C4-2B (cell line): ENCODE results near the gene SHBG.
"Not testable (repeated sequence)": the region's sequence is repeated elsewhere in the genome, so short reads cannot be mapped to it uniquely, and the experiment has no call there.

Experiments
- H3K27ac ChIP-seq: fragments of 450-650 bp; 2 replicates; pipeline ENCODE4 v1.5.1; 2017
- CTCF ChIP-seq: fragments of 450-650 bp; conservative IDR thresholded peaks from 2 replicates; pipeline ENCODE4 v1.5.1; 2017; ENCODE audit warnings: mild to moderate bottlenecking
- ZFX ChIP-seq: fragments of 450-650 bp; IDR thresholded peaks from 2 replicates; pipeline ENCODE4 v1.6.1; 2017

SHBG gene

GRCh38 chr17:7636163-7636562 lies 6.2 kb downstream of the SHBG start:
- no peak overlapping the region for H3K27ac ChIP-seq
- TF ChIP-seq CTCF, result no peak
- TF ChIP-seq ZFX, result no peak

- TF ChIP-seq CTCF, result no peak
- no peak for TF ChIP-seq ZFX
- H3K27ac ChIP-seq, result no peak overlapping the region
These were observed 10.8 kb downstream of the SHBG start for GRCh38 chr17:7640783-7641182.

DNA sequence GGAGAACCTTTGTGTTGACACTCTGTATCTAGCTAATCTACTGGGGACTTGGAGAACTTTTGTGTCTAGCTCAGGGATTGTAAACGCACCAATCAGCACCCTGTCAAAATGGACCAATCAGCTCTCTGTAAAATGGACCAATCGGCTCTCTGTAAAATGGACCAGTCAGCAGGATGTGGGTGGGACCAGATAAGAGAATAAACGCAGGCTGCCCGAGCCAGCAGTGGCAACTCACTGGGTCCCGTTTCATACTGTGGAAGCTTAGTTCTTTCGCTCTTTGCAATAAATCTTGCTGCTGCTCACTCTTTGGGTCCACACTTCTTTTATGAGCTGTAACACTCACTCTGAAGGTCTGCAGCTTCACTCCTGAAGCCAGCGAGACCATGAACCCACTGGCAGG lies 11.7 kb downstream of the SHBG start:
- not testable (repeated sequence) for H3K27ac ChIP-seq

DNA sequence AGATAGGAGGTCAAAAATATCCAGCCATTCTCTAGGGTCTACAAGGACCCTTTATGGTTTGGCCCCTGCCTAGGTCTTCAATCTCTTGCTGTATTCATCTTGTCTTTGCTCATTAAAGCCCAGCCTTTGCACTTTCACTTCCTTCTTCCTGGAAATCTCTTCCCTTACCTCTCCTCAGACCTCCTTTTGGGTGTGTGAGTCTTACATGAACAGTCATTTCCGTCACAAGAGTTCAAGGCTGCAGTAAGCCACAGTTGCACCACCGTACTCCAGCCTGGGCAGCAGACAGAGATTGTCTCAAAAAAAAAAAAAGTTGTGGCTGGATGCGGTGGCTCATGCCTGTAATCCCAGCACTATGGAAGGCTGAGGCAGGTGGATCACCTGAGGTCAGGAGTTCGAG lies 14.8 kb downstream of the SHBG start:
- TF ChIP-seq ZFX, result no peak
- TF ChIP-seq CTCF, result no peak
- H3K27ac ChIP-seq, result no peak overlapping the region

DNA sequence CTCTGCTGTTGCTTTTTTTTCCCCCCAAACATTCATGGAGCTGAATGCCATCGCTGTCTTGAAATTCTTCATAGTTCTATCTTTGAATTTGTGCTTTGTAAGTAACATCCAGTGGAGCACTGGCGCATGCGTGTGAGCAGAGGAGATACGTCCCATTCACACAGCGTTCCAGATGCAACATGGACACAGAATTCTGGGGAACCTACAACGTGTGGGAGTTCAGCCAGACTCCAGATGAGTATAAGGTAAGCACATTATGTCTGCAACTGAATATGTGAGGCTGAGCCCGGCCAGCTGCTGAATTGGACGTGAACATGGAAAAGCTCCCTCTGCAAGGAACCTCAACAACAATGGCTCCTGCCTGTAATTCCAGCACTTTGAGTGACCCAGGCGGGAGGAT lies 16.5 kb downstream of the SHBG start:
- no peak for TF ChIP-seq CTCF
- no peak for TF ChIP-seq ZFX

DNA sequence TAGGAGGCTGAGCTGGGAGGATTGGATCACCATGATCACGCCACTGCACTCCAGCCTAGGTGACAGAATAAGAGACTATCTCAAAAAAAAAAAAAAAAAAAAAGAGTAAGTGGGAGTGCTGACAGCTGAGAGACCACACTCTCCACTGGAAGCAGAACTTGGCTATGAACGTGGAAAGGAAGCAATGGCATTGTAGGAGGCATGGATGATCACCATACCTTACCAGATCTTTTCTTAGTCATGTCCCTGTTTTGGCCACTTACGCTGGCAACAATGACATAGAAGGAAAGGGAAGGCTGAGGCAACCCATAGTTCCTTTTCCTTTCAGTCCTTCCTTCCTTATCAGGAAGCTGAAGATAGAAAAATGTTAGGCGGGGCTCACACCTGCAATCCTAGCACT lies 17.1 kb downstream of the SHBG start:
- TF ChIP-seq CTCF, result no peak
- no peak for TF ChIP-seq ZFX

More for the DNA sequence above, 16.5 kb downstream of the SHBG start:
- no peak overlapping the region for H3K27ac ChIP-seq

DNA sequence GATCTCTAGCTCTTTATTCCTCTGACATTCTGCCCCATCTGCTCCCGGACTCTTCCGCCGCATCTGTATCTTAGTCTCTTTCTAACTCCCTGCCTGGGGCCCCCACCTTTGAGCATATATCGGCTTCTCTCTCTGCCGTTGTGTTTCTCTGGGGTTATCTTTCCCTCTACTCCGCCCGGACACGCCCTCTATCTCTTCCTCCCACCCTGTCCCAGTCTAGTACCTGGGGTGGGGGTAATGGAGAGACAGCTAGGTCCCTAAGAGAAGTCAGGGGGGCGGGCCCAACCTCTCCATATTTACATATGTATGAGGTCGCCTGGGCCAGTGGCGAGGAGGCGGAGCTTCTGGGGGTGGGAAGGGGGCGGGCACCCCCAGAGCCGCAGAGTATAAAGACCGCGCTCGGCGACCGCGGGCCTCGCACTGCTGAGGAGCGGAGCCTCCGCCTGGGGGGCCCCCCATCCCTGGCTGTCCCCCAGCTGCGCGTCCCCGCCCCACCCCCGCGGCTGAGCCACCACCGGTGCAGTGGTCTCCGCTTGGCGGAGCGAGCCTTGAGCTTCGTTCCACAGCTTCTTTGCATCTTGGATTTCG lies 20.7 kb downstream of the SHBG start, which contains the start of gene ATP1B2:
TSS of gene ATP1B2 (plus strand) at position 418 of the 588 bp plus-strand sequence. CDS start 593 bp downstream, outside the sequence.
- TF ChIP-seq ZFX, result no peak
- no peak within 1 kb of the TSS for H3K27ac ChIP-seq

More for the DNA sequence above, 17.1 kb downstream of the SHBG start:
- H3K27ac ChIP-seq, result no peak overlapping the region

- no peak overlapping the region for H3K27ac ChIP-seq
- TF ChIP-seq CTCF, result no peak
- TF ChIP-seq ZFX, result no peak
These were observed 21.2 kb downstream of the SHBG start for GRCh38 chr17:7651097-7651664.
